Activated CD8-positive, alpha-beta memory T cell treated with anti-CD3 and anti-CD28 coated beads, Interleukin-2, amount 50 U/mL, for 1 hour (primary cell): Measurements from ENCODE around the gene KANK4.
"Not testable (repeated sequence)": the region's sequence is repeated elsewhere in the genome, so short reads cannot be mapped to it uniquely, and the experiment has no call there.

ENCODE experiments used
- DNase-seq: peaks from one replicate; pipeline ENCODE4 v3.0.0-alpha.2; 2020; ENCODE audit errors: extremely low read depth

Gene KANK4

GRCh38 chr1:62271948-62272728 is 47.1 kb downstream of the KANK4 start:
- peak; percentile 7 for DNase-seq

- no peak for DNase-seq
Observed at GRCh38 chr1:62271134-62271533, 48.1 kb downstream of the KANK4 start.

- DNase-seq, result no peak
Observed at GRCh38 chr1:62269851-62270495, 49.3 kb downstream of the KANK4 start.

DNA sequence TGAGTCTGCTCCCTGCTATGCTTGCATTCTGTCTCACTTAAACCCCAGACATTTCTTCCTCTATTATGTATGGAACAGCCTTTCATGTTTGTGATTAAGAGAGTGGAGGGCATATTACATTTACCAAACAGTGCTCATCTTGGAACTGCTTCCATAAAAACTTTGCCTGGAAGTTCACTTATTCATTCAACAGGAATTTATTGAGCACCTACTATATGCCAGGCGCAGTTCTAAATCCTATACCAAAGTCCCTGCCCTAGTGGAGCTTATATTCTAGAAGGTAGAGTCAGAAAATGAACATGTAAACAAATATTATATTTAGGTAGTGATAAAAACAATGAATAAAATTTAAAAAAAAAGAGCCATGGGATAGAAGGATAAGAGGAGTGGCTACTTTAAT is 49.8 kb downstream of the KANK4 start:
- no peak for DNase-seq

- no peak for DNase-seq
Observed at GRCh38 chr1:62268315-62268714, 50.9 kb downstream of the KANK4 start.

DNA sequence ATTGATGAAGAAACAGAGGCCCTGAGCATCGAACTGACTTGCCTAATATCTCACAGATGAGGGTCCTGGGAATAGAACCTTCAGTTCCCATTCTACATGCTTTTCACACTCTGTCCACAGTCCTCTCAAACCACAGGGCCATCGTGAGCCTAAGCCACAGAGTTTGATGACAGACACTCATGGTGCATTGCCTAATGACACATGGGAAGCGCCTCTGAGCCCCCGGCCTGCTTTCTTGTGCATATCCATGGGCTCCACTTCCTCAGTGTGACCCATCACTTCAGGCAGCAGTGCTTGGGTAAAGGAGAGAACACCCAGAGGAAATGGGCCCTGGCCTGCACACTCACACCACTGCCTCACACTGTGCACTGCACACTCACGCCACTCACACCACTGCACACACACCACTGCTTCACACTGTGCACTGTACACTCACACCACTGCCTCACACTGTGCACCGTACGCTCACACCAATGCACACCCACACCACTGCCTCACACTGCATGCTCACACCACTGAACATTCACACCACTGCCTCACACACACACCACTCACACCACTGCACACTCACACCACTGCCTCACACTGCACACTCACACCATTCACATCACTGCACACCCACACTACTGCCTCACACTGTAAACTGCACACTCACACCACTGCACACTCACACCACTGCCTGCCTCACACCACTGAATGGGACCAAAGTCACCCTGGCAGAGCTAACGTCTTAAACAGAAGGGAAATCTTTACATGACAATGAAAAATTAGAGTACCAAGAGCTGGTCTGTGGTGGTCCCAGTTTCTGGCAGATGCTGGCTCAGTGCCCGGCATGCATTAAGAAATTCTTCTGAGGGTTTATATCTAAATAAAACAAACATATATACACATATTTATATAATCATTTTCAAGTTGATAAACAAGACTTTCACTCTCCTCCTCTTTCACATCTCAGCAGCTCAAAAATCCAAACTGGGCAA is 53.0 kb downstream of the KANK4 start:
- no peak for DNase-seq

GRCh38 chr1:62263814-62264353 is 55.4 kb downstream of the KANK4 start:
- no peak for DNase-seq

- no peak for DNase-seq
Observed at GRCh38 chr1:62263006-62263813, 56.0 kb downstream of the KANK4 start.

DNA sequence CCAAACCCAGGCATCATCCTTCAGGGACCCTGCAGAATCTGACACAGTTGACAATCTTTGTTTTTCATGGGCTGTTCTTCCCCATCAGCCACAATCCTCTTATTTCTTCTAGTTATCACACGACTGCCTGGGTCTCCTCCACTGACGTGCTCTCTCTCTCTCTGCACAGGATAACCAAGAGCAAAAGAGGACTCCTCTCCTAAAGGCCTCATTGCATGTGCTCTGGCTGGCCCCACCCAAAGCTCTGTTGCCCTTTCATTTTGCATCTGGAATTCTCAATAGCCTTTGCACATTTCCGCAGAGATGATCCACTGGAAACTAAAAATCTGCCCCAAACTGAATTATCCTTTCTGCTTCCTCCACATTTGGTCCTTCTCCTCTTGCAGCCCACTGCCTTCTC is 58.5 kb downstream of the KANK4 start:
- no peak for DNase-seq

GRCh38 chr1:62259551-62259950 is 59.7 kb downstream of the KANK4 start:
- DNase-seq, result no peak

DNA sequence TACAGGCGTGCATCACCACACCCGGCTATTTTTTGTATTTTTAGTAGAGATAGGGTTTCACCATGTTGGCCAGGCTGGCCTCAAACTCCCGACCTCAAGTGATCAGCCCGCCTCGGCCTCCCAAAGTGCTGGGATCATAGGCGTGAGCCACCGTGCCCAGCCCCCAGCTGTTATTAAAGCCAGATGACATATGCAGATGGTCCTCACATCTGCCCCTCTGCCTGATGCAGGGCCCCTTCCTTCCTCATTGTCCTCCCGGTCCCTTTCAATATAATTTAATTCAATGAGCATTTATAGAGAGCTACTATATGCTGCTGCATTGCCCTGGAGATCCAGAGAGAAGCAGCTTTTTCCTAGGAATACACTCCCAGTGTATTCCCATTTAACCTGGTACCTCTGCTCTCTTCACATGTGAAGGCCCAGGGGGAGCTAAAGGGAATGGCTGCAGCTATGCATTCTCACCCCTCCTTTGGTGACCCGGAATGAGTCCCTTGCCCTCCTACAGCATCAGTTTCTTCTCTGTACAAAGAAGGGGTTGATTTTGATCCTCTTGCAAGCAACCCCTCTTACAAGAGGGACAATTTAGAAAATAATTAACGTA is 69.0 kb downstream of the KANK4 start:
- no peak for DNase-seq

GRCh38 chr1:62247391-62248168 is 71.7 kb downstream of the KANK4 start:
- no peak for DNase-seq

GRCh38 chr1:62245201-62245600 is 74.0 kb downstream of the KANK4 start:
- DNase-seq, result no peak

GRCh38 chr1:62244380-62244779 is 74.9 kb downstream of the KANK4 start:
- DNase-seq, result not testable (repeated sequence)

DNA sequence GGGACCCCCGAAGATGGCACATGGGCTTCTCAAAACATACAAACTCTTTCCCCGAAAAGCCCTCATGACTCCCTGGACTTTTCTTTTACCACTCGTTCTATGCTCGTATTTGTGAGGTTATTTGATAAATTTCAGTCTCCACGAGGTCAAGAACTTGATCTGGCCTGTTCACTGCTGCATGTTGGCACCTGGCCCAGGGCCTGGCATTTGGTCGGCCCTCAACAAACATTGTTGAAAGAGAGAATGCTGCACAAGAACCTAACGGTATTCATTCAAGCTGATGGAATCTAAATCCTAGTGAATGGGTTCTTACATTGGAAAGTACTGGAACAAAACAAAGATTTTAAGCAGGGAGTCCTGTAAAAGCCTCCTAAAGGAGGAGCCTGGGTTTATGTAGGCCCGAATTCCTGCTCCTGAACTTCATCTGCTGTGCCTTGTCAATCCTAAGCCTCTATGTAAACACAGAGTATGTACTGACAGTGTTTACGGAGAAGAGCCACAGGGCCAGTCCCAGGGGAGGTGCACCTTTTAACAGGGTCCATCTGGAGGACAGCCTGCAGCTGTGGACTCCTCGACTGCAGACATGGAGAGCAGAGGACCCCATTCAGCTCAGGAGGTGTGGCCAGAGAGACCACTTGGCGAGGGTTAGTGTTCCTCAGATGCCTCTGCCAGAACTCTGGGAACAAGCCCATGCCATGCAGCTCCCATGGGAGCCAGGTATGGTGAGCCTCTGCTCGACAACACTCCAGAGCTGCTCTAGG is 77.7 kb downstream of the KANK4 start:
- DNase-seq, result no peak

DNA sequence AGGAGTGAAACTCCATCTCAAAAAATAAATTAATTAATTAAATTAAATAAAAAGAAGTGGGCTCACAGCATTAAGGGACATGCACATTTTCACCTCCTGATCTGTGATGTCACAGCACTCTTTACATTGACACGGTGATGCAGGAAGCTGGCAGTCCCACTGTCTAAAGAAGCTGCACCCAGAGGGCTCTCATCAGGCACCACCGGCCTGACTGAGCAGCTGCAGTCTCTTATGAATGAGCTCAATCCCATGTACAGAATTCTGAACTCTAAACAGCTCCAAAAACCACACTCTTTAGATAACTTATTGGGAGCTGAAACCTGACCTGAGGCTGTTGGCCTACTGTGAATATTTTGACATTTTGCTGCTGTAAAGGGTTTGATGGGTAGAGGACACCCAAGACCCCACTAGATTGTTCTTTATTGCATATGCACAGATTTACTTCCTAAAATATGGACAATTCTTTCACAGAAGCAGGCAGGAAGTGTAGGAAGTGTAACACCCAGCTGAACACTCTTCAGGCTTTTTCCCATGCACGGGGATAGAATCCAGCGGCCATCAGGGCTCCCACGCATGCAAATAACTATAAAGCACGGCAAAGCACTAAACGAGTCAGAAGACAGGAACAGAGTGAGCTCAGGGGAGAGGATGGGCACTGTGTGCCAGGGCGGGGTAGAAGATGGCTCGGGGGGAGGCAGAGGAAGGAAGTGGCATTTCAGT is 78.4 kb downstream of the KANK4 start:
- no peak for DNase-seq

- DNase-seq, result not testable (repeated sequence)
Observed at GRCh38 chr1:62239652-62240403, 79.4 kb downstream of the KANK4 start.

- DNase-seq, result no peak
Observed at GRCh38 chr1:62238507-62238906, 80.7 kb downstream of the KANK4 start.
